ENCODE measurements around the gene IGSF23.

GRCh38 chr19:44624840-44625354 lies 11.5 kb downstream of the IGSF23 start:
- TF ChIP-seq POLR2A (IDR thresholded peaks at IDR 0.05; ENCODE audit: low read depth, low read length) (no peak), TAF1 (IDR thresholded peaks at IDR 0.05; ENCODE audit: borderline replicate concordance, low read depth, low read length) (no peak), POLR2AphosphoS5 (IDR thresholded peaks at IDR 0.05; ENCODE audit: low read depth, low read length) (no peak)
